ENCODE results near the gene IMMP2L. TPM values are rescaled to one million over a fixed set of nuclear protein-coding genes. Genes with fewer than 3 reads are reported as not detected.

The IMMP2L gene
- total RNA-seq, 1 experiment from 2014 or later, result 8.8 TPM

DNA sequence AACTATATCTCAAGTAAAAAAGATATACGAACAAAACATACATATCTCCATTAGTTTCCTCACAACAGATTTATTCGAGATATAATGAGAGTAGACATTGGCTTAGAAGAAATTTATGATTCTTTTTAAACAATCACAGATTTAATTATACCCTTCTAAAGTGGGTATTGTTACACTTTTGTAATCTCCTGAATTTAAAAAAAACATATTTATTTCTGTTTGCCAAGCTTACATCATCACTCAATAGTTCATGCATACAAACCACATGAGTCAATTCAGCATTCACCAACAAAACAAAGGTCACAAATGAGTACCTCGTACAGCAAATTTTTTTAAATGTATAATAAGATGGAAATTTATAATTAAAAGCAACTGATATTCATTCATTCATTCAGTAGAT lies 453.8 kb downstream of the IMMP2L start:
- POLR2A ChIA-PET, result no interaction called here

DNA sequence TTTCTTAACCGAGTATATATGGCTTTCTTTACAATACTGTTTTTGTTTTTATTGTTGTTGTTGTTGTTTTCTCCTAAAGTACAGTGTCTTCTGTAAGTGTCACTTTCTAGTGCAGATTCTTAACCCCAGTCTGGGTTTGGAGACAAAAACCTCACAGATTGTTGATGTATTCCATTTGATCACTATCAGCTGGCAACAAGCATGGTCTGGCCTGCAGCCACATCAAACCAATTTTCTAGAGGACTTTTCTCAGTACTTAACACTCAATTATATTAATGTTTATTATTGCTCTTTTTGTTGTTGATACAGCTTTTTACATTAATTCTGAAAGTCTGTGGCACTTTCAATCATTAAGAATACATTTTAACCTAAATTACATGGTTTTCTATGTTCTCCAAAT lies 454.3 kb downstream of the IMMP2L start:
- ATAC-seq, result no peak
- H3K27ac ChIP-seq (ENCODE audit: low read length), result no peak overlapping the region
- no peaks in the 10 kb centered on the region for H3K36me3 ChIP-seq (ENCODE audit: control insufficient read depth, insufficient read depth, low read length)
- H3K27me3 ChIP-seq (ENCODE audit: control insufficient read depth, insufficient read depth, low read length), result no peaks in the 10 kb centered on the region
- H3K9me3 ChIP-seq (ENCODE audit: control insufficient read depth, insufficient read depth, low read depth, low read length), result no peaks in the 10 kb centered on the region
- ChIA-PET POLR2A (no interaction called here), CTCF (no interaction called here)
- H3K4me1 ChIP-seq (ENCODE audit: control insufficient read depth, insufficient read depth, low read length), result no peaks in the 10 kb centered on the region
- TF ChIP-seq, protein P1, sequence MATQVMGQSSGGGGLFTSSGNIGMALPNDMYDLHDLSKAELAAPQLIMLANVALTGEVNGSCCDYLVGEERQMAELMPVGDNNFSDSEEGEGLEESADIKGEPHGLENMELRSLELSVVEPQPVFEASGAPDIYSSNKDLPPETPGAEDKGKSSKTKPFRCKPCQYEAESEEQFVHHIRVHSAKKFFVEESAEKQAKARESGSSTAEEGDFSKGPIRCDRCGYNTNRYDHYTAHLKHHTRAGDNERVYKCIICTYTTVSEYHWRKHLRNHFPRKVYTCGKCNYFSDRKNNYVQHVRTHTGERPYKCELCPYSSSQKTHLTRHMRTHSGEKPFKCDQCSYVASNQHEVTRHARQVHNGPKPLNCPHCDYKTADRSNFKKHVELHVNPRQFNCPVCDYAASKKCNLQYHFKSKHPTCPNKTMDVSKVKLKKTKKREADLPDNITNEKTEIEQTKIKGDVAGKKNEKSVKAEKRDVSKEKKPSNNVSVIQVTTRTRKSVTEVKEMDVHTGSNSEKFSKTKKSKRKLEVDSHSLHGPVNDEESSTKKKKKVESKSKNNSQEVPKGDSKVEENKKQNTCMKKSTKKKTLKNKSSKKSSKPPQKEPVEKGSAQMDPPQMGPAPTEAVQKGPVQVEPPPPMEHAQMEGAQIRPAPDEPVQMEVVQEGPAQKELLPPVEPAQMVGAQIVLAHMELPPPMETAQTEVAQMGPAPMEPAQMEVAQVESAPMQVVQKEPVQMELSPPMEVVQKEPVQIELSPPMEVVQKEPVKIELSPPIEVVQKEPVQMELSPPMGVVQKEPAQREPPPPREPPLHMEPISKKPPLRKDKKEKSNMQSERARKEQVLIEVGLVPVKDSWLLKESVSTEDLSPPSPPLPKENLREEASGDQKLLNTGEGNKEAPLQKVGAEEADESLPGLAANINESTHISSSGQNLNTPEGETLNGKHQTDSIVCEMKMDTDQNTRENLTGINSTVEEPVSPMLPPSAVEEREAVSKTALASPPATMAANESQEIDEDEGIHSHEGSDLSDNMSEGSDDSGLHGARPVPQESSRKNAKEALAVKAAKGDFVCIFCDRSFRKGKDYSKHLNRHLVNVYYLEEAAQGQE (IDR thresholded peaks at IDR 0.05; ENCODE audit: insufficient read depth in 1 of 2, low read depth in 2 of 2, low read length in 1 of 2), result no peak
- TF ChIP-seq TCF7L2 (IDR thresholded peaks at IDR 0.05; ENCODE audit: low read depth, low read length) (no peak), SIN3A (IDR thresholded peaks at IDR 0.05; ENCODE audit: borderline replicate concordance, insufficient read depth, low read depth, low read length) (no peak), POLR2AphosphoS5 (IDR thresholded peaks at IDR 0.05; ENCODE audit: low read depth, low read length) (no peak)
- TF ChIP-seq, protein P2, sequence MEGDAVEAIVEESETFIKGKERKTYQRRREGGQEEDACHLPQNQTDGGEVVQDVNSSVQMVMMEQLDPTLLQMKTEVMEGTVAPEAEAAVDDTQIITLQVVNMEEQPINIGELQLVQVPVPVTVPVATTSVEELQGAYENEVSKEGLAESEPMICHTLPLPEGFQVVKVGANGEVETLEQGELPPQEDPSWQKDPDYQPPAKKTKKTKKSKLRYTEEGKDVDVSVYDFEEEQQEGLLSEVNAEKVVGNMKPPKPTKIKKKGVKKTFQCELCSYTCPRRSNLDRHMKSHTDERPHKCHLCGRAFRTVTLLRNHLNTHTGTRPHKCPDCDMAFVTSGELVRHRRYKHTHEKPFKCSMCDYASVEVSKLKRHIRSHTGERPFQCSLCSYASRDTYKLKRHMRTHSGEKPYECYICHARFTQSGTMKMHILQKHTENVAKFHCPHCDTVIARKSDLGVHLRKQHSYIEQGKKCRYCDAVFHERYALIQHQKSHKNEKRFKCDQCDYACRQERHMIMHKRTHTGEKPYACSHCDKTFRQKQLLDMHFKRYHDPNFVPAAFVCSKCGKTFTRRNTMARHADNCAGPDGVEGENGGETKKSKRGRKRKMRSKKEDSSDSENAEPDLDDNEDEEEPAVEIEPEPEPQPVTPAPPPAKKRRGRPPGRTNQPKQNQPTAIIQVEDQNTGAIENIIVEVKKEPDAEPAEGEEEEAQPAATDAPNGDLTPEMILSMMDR (IDR thresholded peaks at IDR 0.05), result no peak
- no TSS peak for BruUV-seq (replicated peaks)
- no peak overlapping the region for H3K4me3 ChIP-seq (ENCODE audit: low read depth in 2 of 2, low read length in 2 of 2)
- DNase-seq (ENCODE audit: low read depth, low spot score), result no peak
- intact Hi-C loops (cut with micrococcal nuclease; ENCODE audit: unreplicated experiment) (loop anchor here (10.0 kb wide), 1 partner anchor 1263 kb away; no protein-coding TSS in a partner anchor), in situ Hi-C loops (cut with HindIII; ENCODE audit: low pct_unique_long_range_greater_than_20kb, low sequenced_read_pairs) (no loop called here)

More for the DNA sequence above, 453.8 kb downstream of the IMMP2L start:
- no peak overlapping the region for H3K4me3 ChIP-seq (ENCODE audit: low read depth in 2 of 2, low read length in 2 of 2)
- TF ChIP-seq TCF7L2 (IDR thresholded peaks at IDR 0.05; ENCODE audit: low read depth, low read length) (no peak), SIN3A (IDR thresholded peaks at IDR 0.05; ENCODE audit: borderline replicate concordance, insufficient read depth, low read depth, low read length) (no peak), POLR2AphosphoS5 (IDR thresholded peaks at IDR 0.05; ENCODE audit: low read depth, low read length) (no peak)
- TF ChIP-seq, protein P1 (IDR thresholded peaks at IDR 0.05; ENCODE audit: insufficient read depth in 1 of 2, low read depth in 2 of 2, low read length in 1 of 2), result no peak
- TF ChIP-seq, protein P2 (IDR thresholded peaks at IDR 0.05), result no peak
- no TSS peak for BruUV-seq (replicated peaks)
- DNase-seq (ENCODE audit: low read depth, low spot score), result no peak
- no peaks in the 10 kb centered on the region for H3K27me3 ChIP-seq (ENCODE audit: control insufficient read depth, insufficient read depth, low read length)
- in situ Hi-C loops (cut with HindIII; ENCODE audit: low pct_unique_long_range_greater_than_20kb, low sequenced_read_pairs), result no loop called here
- ATAC-seq, result no peak
- intact Hi-C loops (cut with micrococcal nuclease; ENCODE audit: unreplicated experiment), result loop anchor here (10.0 kb wide), 1 partner anchor 1264 kb away; no protein-coding TSS in a partner anchor
- H3K36me3 ChIP-seq (ENCODE audit: control insufficient read depth, insufficient read depth, low read length), result no peaks in the 10 kb centered on the region
- no peak overlapping the region for H3K27ac ChIP-seq (ENCODE audit: low read length)
- H3K9me3 ChIP-seq (ENCODE audit: control insufficient read depth, insufficient read depth, low read depth, low read length), result no peaks in the 10 kb centered on the region
- H3K4me1 ChIP-seq (ENCODE audit: control insufficient read depth, insufficient read depth, low read length), result no peaks in the 10 kb centered on the region
- CTCF ChIA-PET, result no interaction called here
